PC-3 (cell line): ENCODE results near the gene GPR89B.
"Not testable (repeated sequence)": the region's sequence is repeated elsewhere in the genome, so short reads cannot be mapped to it uniquely, and the experiment has no call there.

ENCODE experiments used
- EZH2 ChIP-seq: fragments of 300-600 bp; sonication (generic); IDR thresholded peaks from one replicate; pipeline ENCODE4 v1.6.1; 2017; ENCODE audit warnings: antibody characterized with exemption, mild to moderate bottlenecking, low read length; ENCODE audit not compliant: unreplicated experiment
- EZH2phosphoT487 ChIP-seq: fragments of 300-600 bp; sonication (generic); IDR thresholded peaks from 2 replicates; pipeline ENCODE4 v1.6.1; 2018; ENCODE audit warnings: mild to moderate bottlenecking, antibody characterized with exemption, low read length, borderline replicate concordance
- TF ChIP-seq, protein P1 (sequence below): fragments of 300-600 bp; sonication (generic); conservative IDR thresholded peaks from 2 replicates; pipeline ENCODE4 v1.5.1; 2017; ENCODE audit warnings: antibody characterized with exemption, low read depth, mild to moderate bottlenecking, low read length

DNA sequence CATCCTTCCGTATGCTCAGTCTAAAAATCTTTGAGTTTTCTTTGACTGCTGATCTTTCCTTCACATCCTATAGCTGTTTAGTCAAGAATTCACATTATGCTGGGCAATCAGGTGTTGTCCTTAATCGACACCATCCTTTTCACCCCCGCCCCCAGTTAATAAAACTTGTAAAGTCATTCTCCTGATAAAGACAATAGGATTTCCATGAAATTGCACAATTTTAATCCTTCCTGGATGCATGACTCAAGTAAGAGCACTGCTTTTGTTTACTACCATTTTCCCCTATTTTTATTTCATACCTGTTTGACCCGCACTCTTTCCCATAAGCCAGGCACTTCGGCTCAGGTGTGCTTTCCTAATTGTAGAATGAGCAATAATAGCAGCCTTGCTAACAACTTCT is 96.7 kb downstream of the GPR89B start:
- TF ChIP-seq, protein P1, sequence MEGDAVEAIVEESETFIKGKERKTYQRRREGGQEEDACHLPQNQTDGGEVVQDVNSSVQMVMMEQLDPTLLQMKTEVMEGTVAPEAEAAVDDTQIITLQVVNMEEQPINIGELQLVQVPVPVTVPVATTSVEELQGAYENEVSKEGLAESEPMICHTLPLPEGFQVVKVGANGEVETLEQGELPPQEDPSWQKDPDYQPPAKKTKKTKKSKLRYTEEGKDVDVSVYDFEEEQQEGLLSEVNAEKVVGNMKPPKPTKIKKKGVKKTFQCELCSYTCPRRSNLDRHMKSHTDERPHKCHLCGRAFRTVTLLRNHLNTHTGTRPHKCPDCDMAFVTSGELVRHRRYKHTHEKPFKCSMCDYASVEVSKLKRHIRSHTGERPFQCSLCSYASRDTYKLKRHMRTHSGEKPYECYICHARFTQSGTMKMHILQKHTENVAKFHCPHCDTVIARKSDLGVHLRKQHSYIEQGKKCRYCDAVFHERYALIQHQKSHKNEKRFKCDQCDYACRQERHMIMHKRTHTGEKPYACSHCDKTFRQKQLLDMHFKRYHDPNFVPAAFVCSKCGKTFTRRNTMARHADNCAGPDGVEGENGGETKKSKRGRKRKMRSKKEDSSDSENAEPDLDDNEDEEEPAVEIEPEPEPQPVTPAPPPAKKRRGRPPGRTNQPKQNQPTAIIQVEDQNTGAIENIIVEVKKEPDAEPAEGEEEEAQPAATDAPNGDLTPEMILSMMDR: not testable (repeated sequence)
- not testable (repeated sequence) for TF ChIP-seq EZH2, EZH2phosphoT487
